ENCODE data around the gene CACNA1H.

Gene CACNA1H

GRCh38 chr16:1156055-1156982, 3.4 kb downstream of the CACNA1H start:
- no peak for DNase-seq (ENCODE audit: low read depth in 2 of 3, low spot score in 2 of 3)

- DNase-seq (ENCODE audit: low read depth in 2 of 3, low spot score in 2 of 3) = no peak
Measured at GRCh38 chr16:1156983-1157638, 4.2 kb downstream of the CACNA1H start.

- DNase-seq (ENCODE audit: low read depth in 2 of 3, low spot score in 2 of 3) = no peak
Measured at GRCh38 chr16:1157639-1158455, 4.9 kb downstream of the CACNA1H start.

- no peak for DNase-seq (ENCODE audit: low read depth in 2 of 3, low spot score in 2 of 3)
Measured at GRCh38 chr16:1158456-1159324, 5.8 kb downstream of the CACNA1H start.

- DNase-seq (ENCODE audit: low read depth in 2 of 3, low spot score in 2 of 3) = no peak
Measured at GRCh38 chr16:1159325-1159972, 6.5 kb downstream of the CACNA1H start.

GRCh38 chr16:1159973-1160772, 7.3 kb downstream of the CACNA1H start:
- DNase-seq (ENCODE audit: low read depth in 2 of 3, low spot score in 2 of 3) = no peak

GRCh38 chr16:1160773-1161348, 8.0 kb downstream of the CACNA1H start:
- no peak for DNase-seq (ENCODE audit: low read depth in 2 of 3, low spot score in 2 of 3)

GRCh38 chr16:1162701-1163566, 10.0 kb downstream of the CACNA1H start:
- DNase-seq (ENCODE audit: low read depth in 2 of 3, low spot score in 2 of 3) = no peak

GRCh38 chr16:1163567-1164055, 10.7 kb downstream of the CACNA1H start:
- no peak for DNase-seq (ENCODE audit: low read depth in 2 of 3, low spot score in 2 of 3)

GRCh38 chr16:1164382-1164781, 11.5 kb downstream of the CACNA1H start:
- no peak for DNase-seq (ENCODE audit: low read depth in 2 of 3, low spot score in 2 of 3)

- no peak for DNase-seq (ENCODE audit: low read depth in 2 of 3, low spot score in 2 of 3)
Measured at GRCh38 chr16:1164975-1165374, 12.1 kb downstream of the CACNA1H start.

GRCh38 chr16:1165511-1165910, 12.6 kb downstream of the CACNA1H start:
- no peak for DNase-seq (ENCODE audit: low read depth in 2 of 3, low spot score in 2 of 3)

GRCh38 chr16:1167276-1168107, 14.6 kb downstream of the CACNA1H start:
- no peak for DNase-seq (ENCODE audit: low read depth in 2 of 3, low spot score in 2 of 3)

GRCh38 chr16:1168837-1169236, 15.9 kb downstream of the CACNA1H start:
- no peak for DNase-seq (ENCODE audit: low read depth in 2 of 3, low spot score in 2 of 3)

GRCh38 chr16:1169285-1170075, 16.6 kb downstream of the CACNA1H start:
- no peak for DNase-seq (ENCODE audit: low read depth in 2 of 3, low spot score in 2 of 3)

GRCh38 chr16:1170076-1170418, 17.1 kb downstream of the CACNA1H start:
- DNase-seq (ENCODE audit: low read depth in 2 of 3, low spot score in 2 of 3) = no peak
